Measurements from ENCODE around the gene NMUR2.

Gene NMUR2

DNA sequence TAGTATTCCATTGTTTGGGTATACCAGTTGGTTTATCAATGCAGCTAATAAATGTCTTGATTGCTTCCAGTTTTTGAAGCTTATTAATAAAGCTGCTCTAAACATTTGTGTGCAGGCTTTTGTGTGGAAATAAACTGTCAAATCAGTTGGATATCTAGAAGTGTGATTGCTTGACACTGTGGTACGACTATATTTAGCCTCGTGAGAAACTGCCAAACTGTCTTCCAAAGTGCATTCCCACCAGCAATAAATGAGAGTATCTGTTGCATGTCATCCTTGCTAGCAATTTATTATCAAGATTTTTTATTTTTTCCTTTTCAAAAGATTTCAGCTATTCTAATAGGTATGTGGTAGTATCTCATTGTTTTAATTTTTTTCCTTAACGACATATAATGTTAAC is 37.5 kb downstream of the NMUR2 start:
- no peak for DNase-seq

DNA sequence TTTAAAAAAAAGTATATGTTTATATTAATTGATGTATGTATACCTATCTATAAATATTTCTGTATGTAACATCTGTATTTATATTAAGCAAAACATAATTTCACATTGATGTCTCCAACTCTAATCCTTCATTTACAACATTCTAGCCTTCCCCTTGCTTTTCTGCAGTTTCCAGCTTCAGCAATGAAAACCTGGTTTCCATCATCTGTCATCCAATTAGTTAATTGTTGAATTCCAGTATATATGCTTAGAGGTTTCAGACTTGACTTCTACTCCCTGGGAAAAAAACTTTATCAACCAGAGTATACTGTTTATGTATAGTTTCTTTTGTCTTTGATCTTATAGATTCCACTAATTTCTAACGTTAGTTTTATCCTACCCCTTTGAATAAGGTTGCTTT is 38.4 kb downstream of the NMUR2 start:
- DNase-seq, result no peak

DNA sequence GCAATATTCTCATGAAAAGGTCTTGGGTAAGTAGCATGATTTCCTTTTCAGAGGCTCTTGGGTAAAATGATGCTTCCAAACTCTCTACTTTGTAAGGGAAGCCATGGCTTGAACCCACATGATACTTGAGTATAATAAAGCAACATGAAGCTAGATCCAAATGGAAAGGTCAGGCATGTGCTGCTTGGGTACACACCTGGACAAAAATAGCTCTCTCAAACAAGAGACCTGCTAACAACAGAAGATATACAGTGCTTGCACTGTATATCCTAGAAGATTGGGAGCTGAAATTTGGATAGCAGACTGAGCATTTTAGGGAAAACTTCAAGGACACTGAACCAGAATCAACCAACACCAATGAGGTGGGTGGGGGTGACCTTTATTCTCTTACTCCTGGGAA is 40.2 kb downstream of the NMUR2 start:
- DNase-seq, result no peak

DNA sequence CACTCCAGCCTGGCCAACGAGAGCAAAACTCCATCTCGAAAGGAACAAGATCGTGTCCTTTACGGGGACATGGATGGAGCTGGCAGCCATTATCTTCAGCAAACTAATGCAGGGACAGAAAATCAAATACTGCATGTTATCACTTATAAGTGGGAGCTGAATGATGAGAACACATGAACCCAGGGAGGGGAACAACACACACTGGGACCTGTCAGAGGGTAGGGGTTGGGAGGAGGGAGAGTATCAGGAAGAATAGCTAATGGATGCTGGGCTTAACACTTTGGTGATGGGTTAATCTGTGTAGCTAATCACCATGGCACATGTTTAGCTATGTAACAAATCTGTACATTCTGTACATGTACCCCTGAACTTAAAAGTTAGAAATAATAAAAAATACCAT is 40.9 kb downstream of the NMUR2 start:
- DNase-seq, result no peak

DNA sequence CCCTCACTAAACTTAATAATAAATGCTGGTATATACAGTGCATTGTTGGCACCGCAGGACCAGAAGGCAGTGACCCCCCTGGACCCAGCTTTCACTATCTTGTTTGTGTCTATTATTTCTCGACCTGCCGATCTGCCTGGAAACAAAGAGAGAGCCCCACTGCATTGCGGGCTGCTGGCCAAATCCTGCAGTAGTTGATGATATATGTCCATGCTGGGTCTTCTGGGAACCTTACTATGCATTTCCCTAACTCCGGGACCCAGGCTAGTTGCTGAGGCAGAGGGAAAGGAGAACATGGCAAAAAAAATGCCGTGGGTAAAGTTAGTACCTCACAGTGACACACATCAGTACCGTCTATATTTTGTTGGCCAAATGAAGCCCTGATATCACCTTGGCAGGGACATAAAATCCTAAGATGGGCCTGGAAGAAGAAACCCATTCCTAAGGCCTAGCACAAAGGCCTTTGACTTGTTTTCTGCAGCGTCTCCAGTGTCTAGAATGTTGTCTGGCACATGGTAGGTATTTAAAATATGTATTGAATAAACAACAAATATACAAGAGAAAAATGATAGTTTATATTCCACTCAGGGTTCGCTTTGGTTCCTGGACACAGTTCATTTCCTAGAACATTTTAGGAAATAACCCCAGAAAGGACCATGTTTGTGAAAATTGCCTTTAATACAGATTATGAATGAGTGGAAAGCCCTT is 46.1 kb downstream of the NMUR2 start:
- DNase-seq, result no peak

DNA sequence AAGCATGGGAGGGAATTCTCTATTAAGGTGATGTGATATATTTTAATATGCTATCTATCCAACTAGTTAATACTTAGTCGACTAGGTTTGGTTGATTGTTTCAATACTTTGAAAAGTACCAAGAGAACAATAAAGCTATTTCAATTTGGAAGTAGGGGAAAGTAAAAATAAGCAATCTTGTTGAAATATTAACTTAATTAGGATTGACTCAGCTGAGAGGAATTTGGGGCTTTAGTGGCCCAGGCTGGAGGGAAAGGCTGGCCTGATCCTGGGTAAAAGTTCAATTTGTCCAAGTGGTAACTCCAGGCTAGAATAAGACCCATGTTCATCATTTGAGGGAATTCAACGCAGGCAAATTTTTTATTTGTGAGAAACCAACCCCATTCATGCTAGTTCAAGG is 48.6 kb downstream of the NMUR2 start:
- DNase-seq, result no peak

DNA sequence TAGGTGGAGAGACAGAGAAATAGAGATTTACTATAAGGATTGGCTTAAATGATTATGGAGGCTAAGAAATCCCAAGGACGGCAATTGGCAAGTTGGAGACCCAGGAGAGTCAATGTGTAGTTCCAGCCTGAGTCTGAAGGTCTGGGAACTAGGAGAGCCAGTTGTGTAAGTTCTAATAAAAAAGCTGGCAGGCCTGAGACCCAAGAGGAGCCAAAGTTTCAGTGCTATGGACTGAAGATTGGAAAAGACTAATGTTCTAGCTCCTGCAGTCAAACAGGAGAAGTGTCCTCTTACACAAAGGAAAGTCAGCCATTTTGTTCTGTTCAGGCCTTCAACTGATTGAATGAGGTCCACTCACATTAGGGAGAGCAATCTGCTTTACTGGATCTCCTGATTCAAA is 50.0 kb downstream of the NMUR2 start:
- no peak for DNase-seq

DNA sequence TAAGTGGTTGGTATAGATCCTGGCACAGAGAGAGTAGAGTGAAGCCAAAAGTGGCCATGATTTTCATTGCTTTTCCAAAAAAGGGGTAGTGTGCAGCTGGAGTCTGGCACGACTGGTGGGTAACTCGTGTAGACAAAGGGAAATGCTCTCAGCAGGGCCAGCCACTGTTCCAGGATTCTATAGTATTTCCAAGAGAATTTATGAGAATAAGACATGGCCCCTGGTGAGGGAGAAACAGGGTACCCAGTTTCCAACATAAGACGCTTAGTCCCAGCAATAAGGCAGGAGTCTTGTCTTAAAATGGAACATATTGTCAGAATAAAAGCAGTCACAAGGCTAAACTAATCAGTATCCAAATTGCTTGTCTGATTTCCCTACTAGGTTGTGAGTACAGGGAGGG is 52.1 kb downstream of the NMUR2 start:
- no peak for DNase-seq

DNA sequence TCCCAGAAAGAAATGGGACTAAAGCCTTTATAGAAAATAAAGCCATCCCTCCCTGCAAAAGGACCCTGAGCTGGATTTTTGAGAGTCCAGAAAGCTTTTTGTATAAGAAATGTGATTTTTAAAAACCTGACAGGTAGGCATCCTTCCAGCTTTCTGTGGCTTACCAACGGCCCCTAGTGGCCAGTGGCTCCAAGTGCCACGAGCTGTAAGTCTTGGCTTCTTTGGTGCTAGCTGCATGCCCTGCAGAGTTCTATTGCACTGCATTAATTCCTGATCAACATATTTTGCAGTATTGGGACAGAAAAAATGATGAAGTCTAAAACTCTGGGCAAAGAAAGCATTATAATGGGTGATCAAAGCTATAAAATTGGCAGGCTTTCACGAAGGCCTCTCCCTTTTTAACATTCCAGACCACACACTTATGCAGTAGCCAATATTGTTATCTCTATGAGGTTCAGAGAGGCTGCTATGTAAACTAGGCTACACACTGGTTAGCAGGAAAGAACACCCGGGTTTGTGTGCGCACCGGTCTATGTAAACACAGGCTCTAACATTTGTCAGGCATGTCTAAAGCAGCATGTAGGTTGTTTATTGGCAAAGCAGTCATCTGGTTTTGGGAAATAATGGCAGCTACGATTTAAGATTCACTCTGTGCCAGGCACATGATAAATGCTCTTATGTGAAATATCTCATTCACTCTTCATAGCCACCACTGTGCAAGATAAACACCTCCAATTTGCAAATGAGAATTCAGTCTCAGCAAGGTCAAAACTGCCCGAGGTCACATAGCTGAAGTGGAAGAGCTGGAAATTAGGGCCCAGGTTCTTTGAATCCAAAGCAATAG is 55.2 kb downstream of the NMUR2 start:
- DNase-seq, result peak; percentile 24

All from CD4-positive, alpha-beta T cell treated with Interleukin-17A for 1 hour (primary cell).